WTC11 (cell line): ENCODE data around the gene ANKRD52. TPM values are rescaled to one million over a fixed set of nuclear protein-coding genes. Genes with fewer than 3 reads are reported as not detected.

ENCODE experiments used
- ATAC-seq: fragments of 200-7000 bp; cut with Tn5 transposase; 2 replicates; pipeline ENCODE4 v1.10.0; 2021; ENCODE audit warnings: mild to moderate bottlenecking, moderate library complexity
- CTCF ChIA-PET: fragments of 300-600 bp; sonication (Branson Sonifier 250); formaldehyde crosslinking; loops from one replicate; lab custom pipeline; 2021; ENCODE audit warnings: antibody characterized with exemption; lab: Charles Lee
- POLR2A ChIA-PET: fragments of 350-600 bp; sonication (Branson Sonifier 250); formaldehyde crosslinking; loops from one replicate; lab custom pipeline; 2021; ENCODE audit warnings: antibody characterized with exemption; lab: Charles Lee
- DNase-seq: peaks from one replicate; pipeline ENCODE4 v3.0.0; 2021; ENCODE audit warnings: low spot score
- H3K27ac Mint-ChIP-seq: 2 replicates; pipeline ENCODE4 v1.8.0; 2021; ENCODE audit warnings: mixed read lengths
- H3K27me3 Mint-ChIP-seq: 2 replicates; pipeline ENCODE4 v1.8.0; 2021; ENCODE audit warnings: low read depth, mild to moderate bottlenecking, moderate library complexity, mixed read lengths
- H3K36me3 Mint-ChIP-seq: 2 replicates; pipeline ENCODE4 v1.8.0; 2021; ENCODE audit warnings: mixed read lengths
- H3K4me1 Mint-ChIP-seq: 2 replicates; pipeline ENCODE4 v1.8.0; 2022; ENCODE audit warnings: mixed read lengths
- H3K4me3 Mint-ChIP-seq: 2 replicates; pipeline ENCODE4 v1.8.0; 2021; ENCODE audit warnings: mild to moderate bottlenecking, moderate library complexity, mixed read lengths
- H3K9me3 Mint-ChIP-seq: 2 replicates; pipeline ENCODE4 v1.8.0; 2021; ENCODE audit warnings: mixed read lengths
- CREM ChIP-seq: sonication (generic); formaldehyde crosslinking; IDR thresholded peaks from 2 replicates; pipeline ENCODE4 v1.8.1; 2022; ENCODE audit warnings: mild to moderate bottlenecking, missing genetic modification reagents, moderate library complexity
- EMX1 ChIP-seq: fragments of 250-450 bp; sonication (Bioruptor Pico); IDR thresholded peaks from 2 replicates; pipeline ENCODE4 v1.8.0; 2021; ENCODE audit warnings: mild to moderate bottlenecking
- GABPB1 ChIP-seq: sonication (generic); formaldehyde crosslinking; IDR thresholded peaks from 2 replicates; pipeline ENCODE4 v1.8.1; 2023; ENCODE audit warnings: mild to moderate bottlenecking, missing genetic modification reagents
- JAZF1 ChIP-seq: fragments of 250-450 bp; sonication (Bioruptor Pico); IDR thresholded peaks from 2 replicates; pipeline ENCODE4 v1.9.0; 2021; ENCODE audit warnings: moderate library complexity, mild to moderate bottlenecking, inconsistent platforms
- MYBL2 ChIP-seq: sonication (generic); formaldehyde crosslinking; IDR thresholded peaks from 2 replicates; pipeline ENCODE4 v1.8.1; 2023; ENCODE audit warnings: mild to moderate bottlenecking, moderate library complexity, missing genetic modification reagents
- NFATC4 ChIP-seq: fragments of 250-450 bp; sonication (Bioruptor Pico); IDR thresholded peaks from 2 replicates; pipeline ENCODE4 v1.9.0; 2021; ENCODE audit warnings: mild to moderate bottlenecking
- NR1H2 ChIP-seq: sonication (generic); formaldehyde crosslinking; IDR thresholded peaks from 2 replicates; pipeline ENCODE4 v1.9.0; 2021; ENCODE audit warnings: mild to moderate bottlenecking, moderate library complexity, missing genetic modification reagents
- SP1 ChIP-seq: sonication (generic); formaldehyde crosslinking; conservative IDR thresholded peaks from 2 replicates; pipeline ENCODE4 v1.8.1; 2022; ENCODE audit warnings: missing genetic modification reagents
- ZNF671 ChIP-seq: fragments of 250-450 bp; sonication (Bioruptor Pico); IDR thresholded peaks from 2 replicates; pipeline ENCODE4 v1.8.0; 2021; ENCODE audit warnings: mild to moderate bottlenecking
- total RNA-seq: library from RNA; stranded (reverse); gene quantifications from 3 replicates; pipeline ENCODE4 v1.2.3, GENCODE V29; 2021
- TF ChIP-seq, protein P1 (sequence below): fragments of 250-450 bp; sonication (Bioruptor Pico); IDR thresholded peaks from 2 replicates; pipeline ENCODE4 v1.9.0; 2021; ENCODE audit warnings: moderate library complexity, mild to moderate bottlenecking, inconsistent platforms, borderline replicate concordance
- TF ChIP-seq, protein P2 (sequence below): sonication (generic); formaldehyde crosslinking; conservative IDR thresholded peaks from 2 replicates; pipeline ENCODE4 v1.8.1; 2023; ENCODE audit warnings: mild to moderate bottlenecking, low read depth, missing genetic modification reagents, moderate library complexity
- TF ChIP-seq, protein P3 (sequence below): sonication (generic); formaldehyde crosslinking; IDR thresholded peaks from 2 replicates; pipeline ENCODE4 v1.8.0; 2023; ENCODE audit warnings: mild to moderate bottlenecking, missing genetic modification reagents
- TF ChIP-seq, protein P4 (sequence below): fragments of 200-600 bp; IDR thresholded peaks from 2 replicates; pipeline ENCODE4 v1.8.0; 2022; ENCODE audit warnings: antibody characterized with exemption
- TF ChIP-seq, protein P5 (sequence below): sonication (generic); formaldehyde crosslinking; IDR thresholded peaks from 2 replicates; pipeline ENCODE4 v1.8.1; 2022; ENCODE audit warnings: mild to moderate bottlenecking, missing genetic modification reagents, moderate library complexity, borderline replicate concordance
- TF ChIP-seq, protein P6 (sequence below): sonication (generic); formaldehyde crosslinking; IDR thresholded peaks from 2 replicates; pipeline ENCODE4 v1.8.0; 2022; ENCODE audit warnings: mild to moderate bottlenecking, missing genetic modification reagents

Gene ANKRD52
- total RNA-seq, 1 experiment from 2014 or later: 41.2 TPM

DNA sequence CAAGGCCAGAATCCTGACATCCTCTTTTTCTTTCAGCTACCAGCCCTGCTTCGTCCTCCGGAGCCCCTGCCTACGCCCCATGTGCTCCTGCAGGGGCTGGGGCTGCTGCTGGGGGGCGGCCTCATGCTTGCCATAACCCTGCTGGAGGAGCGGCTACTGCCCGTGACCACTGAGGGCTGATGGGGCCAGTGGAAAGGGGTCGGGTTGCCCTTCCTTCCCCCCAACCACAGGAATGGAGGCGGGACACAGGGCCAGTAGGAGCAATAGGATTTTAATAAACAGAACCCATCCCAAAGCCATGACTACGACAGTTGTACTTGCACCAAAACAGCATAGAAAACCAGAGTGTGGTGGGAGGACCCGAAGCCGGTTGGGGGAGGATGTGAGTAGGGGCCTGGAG is 20.6 kb downstream of the ANKRD52 start:
- Mint-ChIP-seq H3K27me3 (peaks cover 24% of the 10 kb centered on the region), H3K9me3 (no peaks in the 10 kb centered on the region), H3K4me1 (peaks cover 6% of the 10 kb centered on the region), H3K4me3 (no peak overlapping the region), H3K27ac (no peak overlapping the region), H3K36me3 (peaks cover 23% of the 10 kb centered on the region)
- TF ChIP-seq NR1H2 (CRISPR knock-in tag) (no peak), MYBL2 (CRISPR knock-in tag) (no peak), SP1 (CRISPR knock-in tag) (no peak), GABPB1 (CRISPR knock-in tag) (no peak), JAZF1 (CRISPR knock-in tag) (no peak), EMX1 (CRISPR knock-in tag) (no peak), ZNF671 (no peak), NFATC4 (CRISPR knock-in tag) (no peak), CREM (CRISPR knock-in tag) (no peak)
- TF ChIP-seq, protein P1, sequence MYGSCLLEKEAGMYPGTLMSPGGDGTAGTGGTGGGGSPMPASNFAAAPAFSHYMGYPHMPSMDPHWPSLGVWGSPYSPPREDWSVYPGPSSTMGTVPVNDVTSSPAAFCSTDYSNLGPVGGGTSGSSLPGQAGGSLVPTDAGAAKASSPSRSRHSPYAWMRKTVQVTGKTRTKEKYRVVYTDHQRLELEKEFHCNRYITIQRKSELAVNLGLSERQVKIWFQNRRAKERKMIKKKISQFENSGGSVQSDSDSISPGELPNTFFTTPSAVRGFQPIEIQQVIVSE (CRISPR knock-in tag): no peak
- TF ChIP-seq, protein P2, sequence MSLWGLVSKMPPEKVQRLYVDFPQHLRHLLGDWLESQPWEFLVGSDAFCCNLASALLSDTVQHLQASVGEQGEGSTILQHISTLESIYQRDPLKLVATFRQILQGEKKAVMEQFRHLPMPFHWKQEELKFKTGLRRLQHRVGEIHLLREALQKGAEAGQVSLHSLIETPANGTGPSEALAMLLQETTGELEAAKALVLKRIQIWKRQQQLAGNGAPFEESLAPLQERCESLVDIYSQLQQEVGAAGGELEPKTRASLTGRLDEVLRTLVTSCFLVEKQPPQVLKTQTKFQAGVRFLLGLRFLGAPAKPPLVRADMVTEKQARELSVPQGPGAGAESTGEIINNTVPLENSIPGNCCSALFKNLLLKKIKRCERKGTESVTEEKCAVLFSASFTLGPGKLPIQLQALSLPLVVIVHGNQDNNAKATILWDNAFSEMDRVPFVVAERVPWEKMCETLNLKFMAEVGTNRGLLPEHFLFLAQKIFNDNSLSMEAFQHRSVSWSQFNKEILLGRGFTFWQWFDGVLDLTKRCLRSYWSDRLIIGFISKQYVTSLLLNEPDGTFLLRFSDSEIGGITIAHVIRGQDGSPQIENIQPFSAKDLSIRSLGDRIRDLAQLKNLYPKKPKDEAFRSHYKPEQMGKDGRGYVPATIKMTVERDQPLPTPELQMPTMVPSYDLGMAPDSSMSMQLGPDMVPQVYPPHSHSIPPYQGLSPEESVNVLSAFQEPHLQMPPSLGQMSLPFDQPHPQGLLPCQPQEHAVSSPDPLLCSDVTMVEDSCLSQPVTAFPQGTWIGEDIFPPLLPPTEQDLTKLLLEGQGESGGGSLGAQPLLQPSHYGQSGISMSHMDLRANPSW (CRISPR knock-in tag): no peak
- TF ChIP-seq, protein P3, sequence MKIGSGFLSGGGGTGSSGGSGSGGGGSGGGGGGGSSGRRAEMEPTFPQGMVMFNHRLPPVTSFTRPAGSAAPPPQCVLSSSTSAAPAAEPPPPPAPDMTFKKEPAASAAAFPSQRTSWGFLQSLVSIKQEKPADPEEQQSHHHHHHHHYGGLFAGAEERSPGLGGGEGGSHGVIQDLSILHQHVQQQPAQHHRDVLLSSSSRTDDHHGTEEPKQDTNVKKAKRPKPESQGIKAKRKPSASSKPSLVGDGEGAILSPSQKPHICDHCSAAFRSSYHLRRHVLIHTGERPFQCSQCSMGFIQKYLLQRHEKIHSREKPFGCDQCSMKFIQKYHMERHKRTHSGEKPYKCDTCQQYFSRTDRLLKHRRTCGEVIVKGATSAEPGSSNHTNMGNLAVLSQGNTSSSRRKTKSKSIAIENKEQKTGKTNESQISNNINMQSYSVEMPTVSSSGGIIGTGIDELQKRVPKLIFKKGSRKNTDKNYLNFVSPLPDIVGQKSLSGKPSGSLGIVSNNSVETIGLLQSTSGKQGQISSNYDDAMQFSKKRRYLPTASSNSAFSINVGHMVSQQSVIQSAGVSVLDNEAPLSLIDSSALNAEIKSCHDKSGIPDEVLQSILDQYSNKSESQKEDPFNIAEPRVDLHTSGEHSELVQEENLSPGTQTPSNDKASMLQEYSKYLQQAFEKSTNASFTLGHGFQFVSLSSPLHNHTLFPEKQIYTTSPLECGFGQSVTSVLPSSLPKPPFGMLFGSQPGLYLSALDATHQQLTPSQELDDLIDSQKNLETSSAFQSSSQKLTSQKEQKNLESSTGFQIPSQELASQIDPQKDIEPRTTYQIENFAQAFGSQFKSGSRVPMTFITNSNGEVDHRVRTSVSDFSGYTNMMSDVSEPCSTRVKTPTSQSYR (CRISPR knock-in tag): no peak
- TF ChIP-seq, protein P4, sequence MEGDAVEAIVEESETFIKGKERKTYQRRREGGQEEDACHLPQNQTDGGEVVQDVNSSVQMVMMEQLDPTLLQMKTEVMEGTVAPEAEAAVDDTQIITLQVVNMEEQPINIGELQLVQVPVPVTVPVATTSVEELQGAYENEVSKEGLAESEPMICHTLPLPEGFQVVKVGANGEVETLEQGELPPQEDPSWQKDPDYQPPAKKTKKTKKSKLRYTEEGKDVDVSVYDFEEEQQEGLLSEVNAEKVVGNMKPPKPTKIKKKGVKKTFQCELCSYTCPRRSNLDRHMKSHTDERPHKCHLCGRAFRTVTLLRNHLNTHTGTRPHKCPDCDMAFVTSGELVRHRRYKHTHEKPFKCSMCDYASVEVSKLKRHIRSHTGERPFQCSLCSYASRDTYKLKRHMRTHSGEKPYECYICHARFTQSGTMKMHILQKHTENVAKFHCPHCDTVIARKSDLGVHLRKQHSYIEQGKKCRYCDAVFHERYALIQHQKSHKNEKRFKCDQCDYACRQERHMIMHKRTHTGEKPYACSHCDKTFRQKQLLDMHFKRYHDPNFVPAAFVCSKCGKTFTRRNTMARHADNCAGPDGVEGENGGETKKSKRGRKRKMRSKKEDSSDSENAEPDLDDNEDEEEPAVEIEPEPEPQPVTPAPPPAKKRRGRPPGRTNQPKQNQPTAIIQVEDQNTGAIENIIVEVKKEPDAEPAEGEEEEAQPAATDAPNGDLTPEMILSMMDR: no peak
- TF ChIP-seq, protein P5, sequence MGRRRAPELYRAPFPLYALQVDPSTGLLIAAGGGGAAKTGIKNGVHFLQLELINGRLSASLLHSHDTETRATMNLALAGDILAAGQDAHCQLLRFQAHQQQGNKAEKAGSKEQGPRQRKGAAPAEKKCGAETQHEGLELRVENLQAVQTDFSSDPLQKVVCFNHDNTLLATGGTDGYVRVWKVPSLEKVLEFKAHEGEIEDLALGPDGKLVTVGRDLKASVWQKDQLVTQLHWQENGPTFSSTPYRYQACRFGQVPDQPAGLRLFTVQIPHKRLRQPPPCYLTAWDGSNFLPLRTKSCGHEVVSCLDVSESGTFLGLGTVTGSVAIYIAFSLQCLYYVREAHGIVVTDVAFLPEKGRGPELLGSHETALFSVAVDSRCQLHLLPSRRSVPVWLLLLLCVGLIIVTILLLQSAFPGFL (CRISPR knock-in tag): no peak
- TF ChIP-seq, protein P6, sequence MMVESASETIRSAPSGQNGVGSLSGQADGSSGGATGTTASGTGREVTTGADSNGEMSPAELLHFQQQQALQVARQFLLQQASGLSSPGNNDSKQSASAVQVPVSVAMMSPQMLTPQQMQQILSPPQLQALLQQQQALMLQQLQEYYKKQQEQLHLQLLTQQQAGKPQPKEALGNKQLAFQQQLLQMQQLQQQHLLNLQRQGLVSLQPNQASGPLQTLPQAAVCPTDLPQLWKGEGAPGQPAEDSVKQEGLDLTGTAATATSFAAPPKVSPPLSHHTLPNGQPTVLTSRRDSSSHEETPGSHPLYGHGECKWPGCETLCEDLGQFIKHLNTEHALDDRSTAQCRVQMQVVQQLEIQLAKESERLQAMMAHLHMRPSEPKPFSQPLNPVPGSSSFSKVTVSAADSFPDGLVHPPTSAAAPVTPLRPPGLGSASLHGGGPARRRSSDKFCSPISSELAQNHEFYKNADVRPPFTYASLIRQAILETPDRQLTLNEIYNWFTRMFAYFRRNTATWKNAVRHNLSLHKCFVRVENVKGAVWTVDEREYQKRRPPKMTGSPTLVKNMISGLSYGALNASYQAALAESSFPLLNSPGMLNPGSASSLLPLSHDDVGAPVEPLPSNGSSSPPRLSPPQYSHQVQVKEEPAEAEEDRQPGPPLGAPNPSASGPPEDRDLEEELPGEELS: no peak
- ChIA-PET POLR2A (interaction anchor here (1.0 to 2.2 kb wide), 2 partner anchors 16 to 75 kb away, joined by 3 to 7 read pairs; partner anchors contain the start of gene RNF41), CTCF (interaction anchor here (0.8 to 1.7 kb wide), 5 partner anchors 16 to 48 kb away, joined by 3 to 8 read pairs (median 4); partner anchors contain the start of genes ANKRD52, RNF41 and SMARCC2)
- DNase-seq: peak; percentile 29
- ATAC-seq: peak; percentile 73
